Measurements from ENCODE around the gene ASB4.

DNA sequence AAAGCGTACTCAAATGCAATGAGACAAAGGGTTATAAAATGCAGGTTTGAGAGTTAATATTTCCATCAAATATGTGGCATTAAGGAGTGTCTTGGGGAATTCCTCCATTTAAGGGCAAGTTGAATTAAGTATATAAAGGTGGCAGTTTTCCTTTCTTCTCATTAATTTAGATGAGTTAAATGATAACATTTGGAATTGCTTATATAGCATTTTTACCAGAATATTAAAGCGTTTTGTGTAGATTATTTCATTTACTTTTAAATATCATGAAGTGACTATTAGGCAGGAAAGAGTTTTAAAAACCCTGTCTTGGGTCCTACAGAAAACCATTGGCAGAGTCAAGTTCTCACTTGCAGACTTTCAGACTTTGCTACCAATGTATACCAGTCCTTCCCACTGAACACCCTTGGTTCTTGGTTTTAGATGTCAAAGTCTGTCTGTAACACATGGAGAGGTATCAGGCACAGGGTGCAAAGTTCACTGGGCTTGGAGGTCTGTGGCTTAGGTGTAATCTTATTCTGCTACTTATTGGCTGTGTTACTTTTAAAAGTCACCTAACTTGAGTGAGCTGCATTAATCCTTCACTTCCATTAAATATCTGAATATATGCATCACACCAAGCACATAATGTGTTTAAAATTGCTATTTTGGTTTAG lies 51.0 kb downstream of the ASB4 start:
- TF ChIP-seq POLR2A (IDR thresholded peaks at IDR 0.05; ENCODE audit: low read depth, low read length): no peak
- TF ChIP-seq POLR2AphosphoS5 (IDR thresholded peaks at IDR 0.05; ENCODE audit: low read depth, low read length): no peak
- no peak for TF ChIP-seq TAF1 (IDR thresholded peaks at IDR 0.05; ENCODE audit: borderline replicate concordance, low read depth, low read length)
